GM08714 (cell line): ENCODE data around the gene ZNF205.

Source experiments
- H3K4me3 ChIP-seq: fragments of 200-500 bp; sonication (Bioruptor generic); 2 replicates; pipeline ENCODE4 v1.5.1; 2014; ENCODE audit warnings: mild to moderate bottlenecking, low read length, inconsistent platforms
- ZNF274 ChIP-seq: IDR thresholded peaks from 2 replicates; pipeline ENCODE4 v1.6.1; 2012; ENCODE audit warnings: mild to moderate bottlenecking, low read depth, low read length

Gene ZNF205

DNA sequence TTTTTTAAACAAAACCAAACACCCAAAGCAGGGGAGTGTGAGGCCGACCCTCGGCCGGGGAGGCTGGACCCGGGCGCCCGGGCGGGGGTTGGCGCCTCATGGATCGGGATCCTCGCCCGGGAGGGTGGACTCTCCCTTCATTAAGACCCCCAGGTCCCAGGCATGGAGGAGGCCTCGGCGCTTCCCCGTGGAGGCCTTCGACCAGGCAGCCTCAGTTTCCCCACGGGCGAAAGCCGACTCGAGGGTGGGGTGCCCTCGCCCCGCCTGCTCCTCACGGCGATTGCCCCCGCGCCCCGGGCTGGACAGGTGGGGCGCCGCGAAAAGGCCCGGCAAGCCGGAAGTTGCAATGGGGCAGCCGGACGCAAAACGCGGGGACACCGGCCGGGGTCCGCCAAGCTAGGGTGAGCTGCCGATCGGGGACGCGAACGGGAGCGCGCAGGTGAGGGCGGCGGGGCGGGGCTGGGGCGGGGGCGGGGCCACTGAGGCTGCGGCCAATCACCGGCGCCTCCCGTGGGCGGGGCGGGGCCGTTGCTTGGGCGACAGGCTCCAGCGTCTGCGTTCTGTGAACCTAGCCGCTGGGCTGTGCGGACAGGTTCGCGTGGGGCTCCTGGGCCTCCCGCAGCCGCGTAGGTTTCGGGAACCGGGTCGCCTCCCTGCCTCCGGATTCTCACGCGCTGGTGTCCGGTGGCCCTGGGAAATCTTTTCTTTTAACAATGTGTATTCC, 6.0 kb upstream of the ZNF205 start:
- peak overlapping the region; percentile 81 for H3K4me3 ChIP-seq
- no peak for TF ChIP-seq ZNF274

DNA sequence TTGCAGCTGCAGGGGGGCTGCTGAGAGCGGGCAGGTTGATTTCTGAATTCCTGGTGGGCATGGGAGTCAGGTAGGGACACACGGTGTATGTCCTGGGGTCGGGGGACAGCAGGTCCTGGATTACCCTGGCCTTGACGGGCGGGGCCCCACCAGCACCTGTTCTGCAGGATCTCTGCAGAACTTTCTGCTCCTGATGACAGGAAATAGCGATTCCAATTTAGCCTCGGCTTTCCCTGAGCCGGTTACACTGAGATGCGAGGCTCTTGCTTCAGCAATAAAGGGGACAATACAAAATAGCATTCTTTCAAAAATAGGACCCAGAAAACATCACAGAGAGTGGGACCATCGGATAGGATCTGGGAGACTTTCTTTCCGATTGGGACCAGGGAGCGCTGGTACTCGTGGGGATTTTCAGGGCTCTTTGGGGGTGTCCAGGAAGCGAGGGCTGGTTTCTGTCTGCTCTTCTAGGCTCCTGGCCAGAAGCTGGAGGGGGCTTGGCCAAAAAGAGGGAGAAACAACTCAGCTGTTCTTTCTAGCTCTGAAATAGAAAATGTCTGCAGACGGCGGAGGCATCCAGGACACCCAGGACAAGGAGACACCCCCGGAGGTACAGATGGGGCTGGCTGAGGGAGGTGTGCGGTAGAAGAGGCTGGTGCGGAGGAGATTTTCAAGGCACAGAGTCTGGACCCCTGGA, 642 bp downstream of the ZNF205 start:
- TF ChIP-seq ZNF274, result no peak
- peak overlapping the region; percentile 61 for H3K4me3 ChIP-seq

DNA sequence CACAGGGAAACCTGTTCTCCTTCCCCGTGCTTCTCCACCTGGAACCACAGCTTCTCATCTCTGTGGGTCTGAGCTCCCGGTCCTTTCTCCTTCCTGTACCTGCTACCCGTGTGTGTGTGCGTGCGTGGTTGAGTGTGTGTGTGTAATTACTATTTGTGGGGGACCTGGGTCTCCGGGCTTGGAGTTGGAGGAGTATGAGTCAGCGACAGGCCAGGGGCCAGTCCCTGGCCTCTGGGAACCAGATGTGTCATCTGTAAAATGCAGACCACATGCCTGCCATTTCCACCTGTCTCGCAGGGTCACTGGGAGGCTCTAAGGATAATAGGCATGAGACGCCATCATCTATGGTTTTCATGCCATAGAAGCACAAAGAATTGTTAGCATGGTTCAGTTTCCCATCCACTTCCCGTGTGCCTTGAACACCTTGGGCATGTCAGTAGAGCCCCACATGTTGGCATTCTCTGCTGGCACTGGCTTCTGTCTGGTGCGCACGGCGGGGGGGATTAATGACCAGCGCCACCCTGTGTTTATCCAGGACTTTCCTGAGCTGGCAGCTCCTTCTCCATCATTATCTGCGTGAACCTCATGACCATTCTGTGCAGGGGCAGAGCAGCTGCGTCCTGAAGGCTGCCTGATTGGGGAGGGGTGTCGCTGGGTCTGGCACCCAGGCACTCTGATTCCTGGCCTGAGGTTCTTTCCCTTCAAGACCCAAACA, 1.5 kb downstream of the ZNF205 start:
- no peak overlapping the region for H3K4me3 ChIP-seq
- no peak for TF ChIP-seq ZNF274

DNA sequence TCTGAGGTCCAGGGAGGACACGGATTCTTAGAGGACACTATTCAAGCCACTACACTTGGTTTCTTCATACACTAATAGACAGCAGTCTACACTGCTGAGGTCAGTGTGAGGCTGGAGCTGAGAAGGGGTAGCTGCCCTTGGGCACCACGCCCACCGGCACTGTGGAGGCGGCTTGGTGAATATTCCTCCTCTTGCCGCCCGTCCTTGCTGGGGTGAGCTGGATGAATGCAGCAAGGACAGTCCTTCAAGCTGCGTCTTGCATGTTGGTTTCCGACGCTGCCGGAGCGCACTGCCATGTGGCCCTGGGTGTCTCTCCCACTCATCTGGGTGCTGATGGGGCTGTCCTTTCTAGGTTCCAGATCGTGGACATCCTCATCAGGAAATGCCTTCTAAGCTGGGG, 2.6 kb downstream of the ZNF205 start:
- H3K4me3 ChIP-seq, result no peak overlapping the region
- TF ChIP-seq ZNF274, result no peak

DNA sequence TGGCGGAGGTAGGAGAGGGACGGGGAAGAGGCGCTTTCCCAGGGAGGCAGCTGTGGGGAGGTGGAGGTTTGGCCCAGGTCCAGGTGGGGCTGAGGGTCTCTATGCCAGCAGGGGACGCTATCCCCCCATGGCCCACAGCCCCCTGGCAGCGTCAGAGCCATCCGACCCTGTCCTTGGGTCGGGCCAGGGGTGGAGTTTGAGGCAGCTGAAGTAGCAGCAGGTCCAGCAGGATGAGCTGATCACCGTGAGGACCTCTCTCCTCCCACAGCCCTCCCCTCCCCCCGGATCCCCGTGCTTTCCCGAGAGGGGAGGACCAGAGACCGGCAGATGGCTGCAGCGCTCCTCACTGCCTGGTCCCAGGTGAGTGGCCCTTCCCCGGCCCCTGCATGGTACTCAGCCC, 3.2 kb downstream of the ZNF205 start:
- H3K4me3 ChIP-seq, result no peak overlapping the region
- no peak for TF ChIP-seq ZNF274

DNA sequence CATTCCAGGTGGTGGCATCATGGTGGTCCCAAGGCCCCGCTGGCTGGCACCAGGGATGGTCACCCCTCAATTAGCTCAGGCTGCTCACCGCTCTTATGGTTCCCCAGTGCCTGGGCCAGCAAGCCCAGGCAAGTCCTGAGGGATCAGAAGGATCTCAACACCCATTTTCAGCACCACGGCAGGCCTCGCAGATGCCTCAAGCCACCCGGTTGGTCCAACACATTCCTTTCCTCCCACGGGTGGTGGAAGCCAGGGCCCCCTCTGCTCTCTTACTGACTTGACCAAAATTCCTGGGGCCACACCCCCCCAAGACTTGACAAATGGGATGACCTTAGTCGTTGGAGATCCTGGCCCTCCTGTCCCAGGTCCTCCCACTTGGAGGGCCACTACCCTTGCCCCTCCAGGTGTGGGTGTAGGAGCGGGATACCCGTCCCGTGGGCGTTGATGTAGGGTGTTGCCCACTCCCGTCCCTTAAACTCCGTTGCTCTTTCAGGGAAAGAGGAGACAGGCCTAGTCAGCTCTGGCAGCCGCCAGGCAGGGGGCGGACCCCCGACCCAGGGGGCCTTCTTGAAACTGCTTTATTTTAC, 5.9 kb downstream of the ZNF205 start:
- H3K4me3 ChIP-seq, result no peak overlapping the region
- no peak for TF ChIP-seq ZNF274

DNA sequence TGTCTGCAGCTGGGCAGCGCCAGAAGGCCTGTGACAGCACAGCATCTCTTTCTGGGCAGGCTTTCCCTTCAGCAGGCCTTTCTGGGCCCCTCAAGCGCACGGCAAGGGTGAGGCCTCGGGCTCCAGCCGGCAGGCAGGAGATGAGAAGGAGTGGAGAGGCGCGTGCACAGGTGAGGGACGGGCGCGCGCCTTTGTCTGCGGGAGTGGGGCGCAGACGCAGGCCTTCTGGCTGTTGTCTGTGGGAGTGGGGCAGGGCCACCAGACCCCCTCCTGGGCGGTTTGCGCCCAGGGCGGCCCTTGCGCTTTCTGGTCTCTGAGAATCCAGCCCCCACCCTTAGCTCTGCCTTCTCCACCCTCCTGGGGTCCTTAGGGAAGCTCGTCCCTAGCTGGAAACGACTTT, 6.5 kb downstream of the ZNF205 start:
- no peak overlapping the region for H3K4me3 ChIP-seq
- no peak for TF ChIP-seq ZNF274

DNA sequence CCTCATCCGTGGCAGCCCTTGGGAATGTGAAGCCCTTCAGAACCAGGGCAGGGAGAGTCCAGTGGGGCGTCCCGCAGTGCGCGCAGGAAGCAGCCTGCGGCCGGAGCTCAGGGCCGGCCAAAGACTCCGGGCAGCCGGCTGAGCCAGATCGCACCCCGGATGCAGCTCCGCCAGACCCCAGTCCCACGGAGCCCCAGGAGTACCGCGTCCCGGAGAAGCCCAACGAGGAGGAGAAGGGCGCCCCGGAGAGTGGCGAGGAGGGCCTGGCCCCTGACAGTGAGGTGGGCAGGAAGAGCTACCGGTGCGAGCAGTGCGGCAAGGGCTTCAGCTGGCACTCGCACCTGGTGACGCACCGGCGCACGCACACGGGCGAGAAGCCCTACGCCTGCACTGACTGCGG, 6.9 kb downstream of the ZNF205 start:
- no peak for TF ChIP-seq ZNF274
- no peak overlapping the region for H3K4me3 ChIP-seq

DNA sequence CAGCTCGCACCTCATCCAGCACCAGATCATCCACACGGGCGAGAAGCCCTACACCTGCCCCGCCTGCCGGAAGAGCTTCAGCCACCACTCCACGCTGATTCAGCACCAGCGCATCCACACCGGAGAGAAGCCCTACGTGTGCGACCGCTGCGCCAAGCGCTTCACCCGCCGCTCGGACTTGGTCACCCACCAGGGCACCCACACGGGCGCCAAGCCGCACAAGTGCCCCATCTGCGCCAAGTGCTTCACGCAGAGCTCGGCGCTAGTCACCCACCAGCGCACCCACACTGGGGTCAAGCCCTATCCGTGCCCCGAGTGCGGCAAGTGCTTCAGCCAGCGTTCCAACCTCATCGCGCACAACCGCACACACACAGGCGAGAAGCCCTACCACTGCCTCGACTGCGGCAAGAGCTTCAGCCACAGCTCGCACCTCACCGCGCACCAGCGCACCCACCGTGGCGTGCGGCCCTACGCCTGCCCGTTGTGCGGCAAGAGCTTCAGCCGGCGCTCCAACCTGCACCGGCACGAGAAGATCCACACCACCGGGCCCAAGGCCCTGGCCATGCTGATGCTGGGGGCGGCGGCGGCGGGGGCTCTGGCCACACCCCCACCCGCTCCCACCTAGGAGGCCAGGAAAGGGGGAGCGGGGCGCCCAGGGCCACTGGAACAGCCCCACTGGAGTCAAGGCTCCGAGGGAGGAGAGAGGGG, 7.5 kb downstream of the ZNF205 start:
- no peak for TF ChIP-seq ZNF274
- H3K4me3 ChIP-seq, result no peak overlapping the region

DNA sequence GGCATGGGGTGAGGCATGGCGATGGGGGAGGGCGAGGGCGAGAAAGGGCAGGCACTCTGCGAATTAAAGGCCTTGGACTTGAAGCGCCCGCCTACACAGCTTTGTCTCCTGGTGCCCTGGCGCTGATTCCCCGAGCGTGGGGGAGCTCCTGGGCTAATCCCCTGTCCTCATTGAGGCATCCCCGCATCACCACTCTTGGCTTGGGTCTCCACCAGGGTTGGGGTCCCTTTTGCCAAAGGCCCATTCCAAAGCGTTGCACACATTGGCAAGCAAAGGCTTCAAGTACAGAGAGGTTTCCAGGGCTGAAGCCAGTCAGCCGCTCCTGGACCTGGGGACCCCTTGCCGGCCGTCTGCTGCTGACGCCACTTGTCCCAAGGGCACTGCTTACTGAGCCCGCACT, 8.0 kb downstream of the ZNF205 start:
- TF ChIP-seq ZNF274, result no peak
- no peak overlapping the region for H3K4me3 ChIP-seq

DNA sequence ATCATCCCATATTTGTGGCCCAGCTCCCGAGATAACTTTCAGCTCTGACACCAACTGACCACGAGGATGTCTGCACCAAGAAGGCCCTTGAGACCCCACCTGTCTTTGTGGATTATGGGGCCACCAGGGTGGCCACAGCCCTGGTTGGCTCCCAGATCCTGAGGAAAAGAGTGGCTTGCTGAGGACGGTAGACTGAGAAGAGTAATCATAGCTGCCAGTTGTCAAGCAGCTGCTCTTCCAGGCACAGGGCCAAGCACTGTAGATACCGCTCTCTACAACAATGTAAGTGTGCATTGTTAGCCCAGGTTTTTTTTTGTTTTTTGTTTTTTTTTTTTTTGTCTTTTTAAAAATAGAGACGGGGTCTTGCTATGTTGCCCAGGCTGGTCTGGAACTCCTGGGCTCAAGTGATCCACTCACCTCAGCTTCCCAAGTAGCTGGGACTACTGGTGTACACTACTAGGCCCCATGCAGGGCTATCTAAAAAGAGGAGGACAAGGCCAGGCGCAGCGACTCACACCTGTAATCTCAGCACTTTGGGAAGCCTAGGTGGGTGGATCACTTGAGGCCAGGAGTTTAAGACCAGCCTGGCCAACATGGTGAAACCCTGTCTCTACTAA, 9.6 kb downstream of the ZNF205 start:
- H3K4me3 ChIP-seq, result no peak overlapping the region
- TF ChIP-seq ZNF274, result no peak

DNA sequence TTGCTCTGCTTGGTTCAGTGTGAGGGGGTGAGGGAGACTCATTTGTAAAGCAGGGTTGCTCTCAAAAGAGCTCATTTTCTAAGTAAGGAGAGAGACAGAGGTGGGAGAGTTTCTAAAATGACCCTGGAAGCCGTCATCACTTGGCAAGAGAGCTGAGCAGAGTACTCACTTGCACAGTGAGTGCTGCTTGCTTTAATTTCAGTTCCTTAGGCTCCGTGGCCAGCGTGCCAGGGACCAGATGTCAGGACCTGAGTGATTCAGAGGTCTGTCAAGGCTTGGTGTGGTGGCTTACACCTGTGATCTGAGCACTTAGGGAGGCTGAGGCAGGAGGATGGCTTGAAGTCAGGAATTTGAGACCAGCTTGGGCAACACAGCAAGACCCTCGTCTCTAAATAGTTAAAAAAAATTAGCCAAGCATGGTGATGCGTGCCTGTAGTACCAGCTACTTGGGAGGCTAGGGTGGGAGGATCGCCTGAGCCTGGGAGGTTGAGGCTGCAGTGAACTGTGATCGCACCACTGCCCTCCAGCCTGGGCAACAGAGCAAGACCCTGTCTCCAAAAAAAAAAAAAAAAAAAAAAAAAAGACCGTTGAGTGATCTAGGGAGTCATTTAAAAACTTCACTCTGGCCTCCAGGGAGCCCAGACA, 10.7 kb downstream of the ZNF205 start:
- TF ChIP-seq ZNF274, result no peak
- no peak overlapping the region for H3K4me3 ChIP-seq
